Neural progenitor cell (in vitro differentiated cells): ENCODE measurements around the gene TAS2R42.

ENCODE experiments used
- EZH2 ChIP-seq: fragments of 200-600 bp; sonication (generic); IDR thresholded peaks from 2 replicates; pipeline ENCODE4 v1.6.1; 2017; ENCODE audit warnings: antibody characterized with exemption, mild to moderate bottlenecking, moderate library complexity
- EZH2phosphoT487 ChIP-seq: fragments of 200-600 bp; sonication (generic); IDR thresholded peaks from 2 replicates; pipeline ENCODE4 v1.6.1; 2017; ENCODE audit warnings: antibody characterized with exemption
- TF ChIP-seq, protein P1 (sequence below): fragments of 200-600 bp; sonication (generic); IDR thresholded peaks from 2 replicates; pipeline ENCODE4 v1.5.1; 2017; ENCODE audit warnings: antibody characterized with exemption, mild to moderate bottlenecking

DNA sequence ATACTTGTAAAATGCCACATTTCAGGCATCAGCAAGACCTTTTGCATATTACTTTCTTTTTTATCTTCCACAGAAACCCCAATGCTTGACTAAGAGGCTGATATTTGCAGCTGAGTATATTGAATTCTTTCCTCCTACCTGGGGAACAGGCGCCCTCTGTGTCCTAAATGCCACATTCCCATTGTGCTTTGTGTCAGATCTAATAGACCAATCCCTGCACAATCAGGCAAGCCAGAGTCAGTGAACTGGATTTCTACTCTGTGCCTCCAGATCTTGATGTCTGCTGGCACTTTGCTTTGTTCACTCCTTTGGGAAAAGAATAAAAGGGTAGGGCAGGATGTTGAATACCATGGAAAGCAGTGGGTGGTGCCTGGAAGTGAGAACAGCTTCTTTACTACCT lies 22.4 kb upstream of the TAS2R42 start:
- TF ChIP-seq, protein P1, sequence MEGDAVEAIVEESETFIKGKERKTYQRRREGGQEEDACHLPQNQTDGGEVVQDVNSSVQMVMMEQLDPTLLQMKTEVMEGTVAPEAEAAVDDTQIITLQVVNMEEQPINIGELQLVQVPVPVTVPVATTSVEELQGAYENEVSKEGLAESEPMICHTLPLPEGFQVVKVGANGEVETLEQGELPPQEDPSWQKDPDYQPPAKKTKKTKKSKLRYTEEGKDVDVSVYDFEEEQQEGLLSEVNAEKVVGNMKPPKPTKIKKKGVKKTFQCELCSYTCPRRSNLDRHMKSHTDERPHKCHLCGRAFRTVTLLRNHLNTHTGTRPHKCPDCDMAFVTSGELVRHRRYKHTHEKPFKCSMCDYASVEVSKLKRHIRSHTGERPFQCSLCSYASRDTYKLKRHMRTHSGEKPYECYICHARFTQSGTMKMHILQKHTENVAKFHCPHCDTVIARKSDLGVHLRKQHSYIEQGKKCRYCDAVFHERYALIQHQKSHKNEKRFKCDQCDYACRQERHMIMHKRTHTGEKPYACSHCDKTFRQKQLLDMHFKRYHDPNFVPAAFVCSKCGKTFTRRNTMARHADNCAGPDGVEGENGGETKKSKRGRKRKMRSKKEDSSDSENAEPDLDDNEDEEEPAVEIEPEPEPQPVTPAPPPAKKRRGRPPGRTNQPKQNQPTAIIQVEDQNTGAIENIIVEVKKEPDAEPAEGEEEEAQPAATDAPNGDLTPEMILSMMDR = peak; percentile 35
- TF ChIP-seq EZH2 = no peak
- no peak for TF ChIP-seq EZH2phosphoT487
